K562 (cell line): ENCODE measurements around the gene MXRA7. TPM values are rescaled to one million over a fixed set of nuclear protein-coding genes. Genes with fewer than 3 reads are reported as not detected.

Source experiments
- ATAC-seq: fragments of 200-7000 bp; cut with Tn5 transposase; 3 replicates; pipeline ENCODE4 v1.9.1; 2020; ENCODE audit warnings: moderate library complexity
- BruUV-seq: library from RNA; stranded (reverse); fragments of 400-500 nt; replicated peaks from 2 replicates; lab custom pipeline; 2021; lab: Mats Ljungman, UMichigan
- CTCF ChIA-PET: fragments of 300-600 bp; formaldehyde crosslinking; extraction: SDS; loops from one replicate; lab custom pipeline; 2021; ENCODE audit warnings: low intra/inter-chr PET ratio; lab: Yijun Ruan, JAX
- POLR2A ChIA-PET: fragments of 300-600, 350-650 bp; sonication (Branson Sonifier 250); formaldehyde crosslinking; extraction: SDS; loops from one replicate; lab custom pipeline; 2021; ENCODE audit warnings: antibody characterized with exemption, inconsistent platforms; lab: Yijun Ruan, JAX
- DNase-seq, 4 experiments: peaks; one replicate each; pipeline versions ENCODE4 v3.0.0 to v3.0.0-alpha.2; 2011 to 2018; ENCODE audit warnings: low spot score in 3 of 4, mixed read lengths in 3 of 4; ENCODE audit errors: extremely low read depth in 1 of 4
- FAIRE-seq: peaks from 2 replicates; lab custom pipeline; 2011; peaks lifted over from hg19 to GRCh38; lab: Jason Lieb, UNC
- H2AFZ ChIP-seq: 2 replicates; pipeline ENCODE4 v1.6.0; 2011; ENCODE audit warnings: low read depth, low read length, control low read depth, inconsistent platforms
- H3K27ac ChIP-seq: fragments of 200-600 bp; 3 replicates; pipeline ENCODE4 v1.8.0; 2011; ENCODE audit warnings: low read depth, mild to moderate bottlenecking, control low read depth, inconsistent platforms, low read length, moderate library complexity, mixed read lengths; ENCODE audit errors: extremely low read depth
- H3K27me3 ChIP-seq, 2 experiments: fragments of 300-600 bp in 1 of 2; 2 replicates in 1 of 2; 3 replicates in 1 of 2; pipeline versions ENCODE4 v1.6.0 to v1.8.0; 2011; ENCODE audit warnings: inconsistent platforms in 2 of 2, low read length in 2 of 2, mild to moderate bottlenecking in 1 of 2, mixed read lengths in 1 of 2, moderate library complexity in 1 of 2; ENCODE audit not compliant: control insufficient read depth in 2 of 2, insufficient read depth in 2 of 2
- H3K36me3 ChIP-seq: fragments of 300-600 bp; 3 replicates; pipeline ENCODE4 v1.8.0; 2011; ENCODE audit warnings: mild to moderate bottlenecking, low read length, inconsistent platforms; ENCODE audit not compliant: control insufficient read depth, insufficient read depth
- H3K4me1 ChIP-seq, 2 experiments: fragments of 200-600 bp in 1 of 2; replicated peaks in 1 of 2; 2 replicates in 1 of 2; 3 replicates in 1 of 2; pipeline versions ENCODE4 v1.5.1 to v1.8.0; 2011; ENCODE audit warnings: inconsistent platforms in 2 of 2, low read length in 2 of 2, mild to moderate bottlenecking in 1 of 2, mixed read lengths in 1 of 2, moderate library complexity in 1 of 2; ENCODE audit not compliant: control insufficient read depth in 2 of 2, insufficient read depth in 2 of 2
- H3K4me2 ChIP-seq: 2 replicates; pipeline ENCODE4 v1.6.1; 2011; ENCODE audit warnings: low read length, control low read depth, inconsistent platforms, mixed read lengths; ENCODE audit not compliant: insufficient read depth
- H3K4me3 ChIP-seq: fragments of 200-600 bp; sonication (generic), shearing (Covaris generic); 2 replicates; pipeline ENCODE4 v1.5.1; 2016; ENCODE audit warnings: control low read depth, inconsistent platforms
- H3K79me2 ChIP-seq: fragments of 200-600 bp; 3 replicates; pipeline ENCODE4 v1.8.0; 2011; ENCODE audit warnings: low read length, inconsistent platforms; ENCODE audit not compliant: control insufficient read depth, insufficient read depth
- H3K9ac ChIP-seq, 2 experiments: 2 replicates each; pipeline versions ENCODE4 v1.6.0 to v1.6.1; 2011; ENCODE audit warnings: low read depth in 2 of 2, low read length in 2 of 2, control low read depth in 1 of 2, inconsistent platforms in 1 of 2, mild to moderate bottlenecking in 1 of 2, mixed read lengths in 1 of 2; ENCODE audit not compliant: insufficient read depth in 1 of 2
- H3K9me1 ChIP-seq: one replicate; pipeline ENCODE4 v1.6.0; 2011; ENCODE audit warnings: inconsistent platforms, mild to moderate bottlenecking, low read length, moderate library complexity; ENCODE audit not compliant: control insufficient read depth, insufficient read depth
- H3K9me3 ChIP-seq: replicated peaks from 2 replicates; pipeline ENCODE4 v1.5.1; 2011; ENCODE audit warnings: low read depth, low read length, inconsistent platforms; ENCODE audit not compliant: control insufficient read depth, insufficient read depth
- H4K20me1 ChIP-seq: replicated peaks from 2 replicates; pipeline ENCODE4 v1.6.1; 2011; ENCODE audit warnings: low read length, inconsistent platforms, mixed read lengths; ENCODE audit not compliant: control insufficient read depth, insufficient read depth
- KLF1 ChIP-seq: fragments of 450-650 bp; IDR thresholded peaks from 2 replicates; pipeline ENCODE4 v1.6.1; 2016; ENCODE audit warnings: missing genetic modification characterization, missing compliant biosample characterization
- MTF1 ChIP-seq: fragments of 250-450 bp; sonication (Bioruptor Pico); IDR thresholded peaks from 2 replicates; pipeline ENCODE4 v1.9.0; 2021; ENCODE audit warnings: moderate library complexity, mild to moderate bottlenecking, inconsistent platforms, borderline replicate concordance
- NCOA4 ChIP-seq: fragments of 450-650 bp; IDR thresholded peaks from 2 replicates; pipeline ENCODE4 v1.6.1; 2018; ENCODE audit warnings: mild to moderate bottlenecking; ENCODE audit not compliant: partially characterized antibody
- NR3C1 ChIP-seq: sonication (generic); formaldehyde crosslinking; IDR thresholded peaks from 2 replicates; pipeline ENCODE4 v1.8.1; 2022; ENCODE audit warnings: missing genetic modification reagents
- PHB ChIP-seq: fragments of 250-450 bp; sonication (Bioruptor Pico); IDR thresholded peaks from 2 replicates; pipeline ENCODE4 v1.5.0; 2021
- RAD21 ChIP-seq, 2 experiments: fragments of 250-450 bp in 1 of 2; fragments of 450-650 bp in 1 of 2; sonication (Bioruptor Pico) in 1 of 2; formaldehyde crosslinking in 1 of 2; IDR thresholded peaks in 1 of 2; conservative IDR thresholded peaks in 1 of 2; 2 replicates each; pipeline versions ENCODE4 v1.4.0 to v1.8.0; 2020 to 2022; ENCODE audit warnings: mild to moderate bottlenecking in 2 of 2, moderate library complexity in 1 of 2
- RB1 ChIP-seq: fragments of 450-650 bp; IDR thresholded peaks from 2 replicates; pipeline ENCODE4 v1.6.1; 2017; ENCODE audit warnings: low read depth, mild to moderate bottlenecking
- SP2 ChIP-seq: IDR thresholded peaks from 2 replicates; pipeline ENCODE4 v1.6.1; 2011; ENCODE audit warnings: mild to moderate bottlenecking, low read depth, low read length, moderate library complexity; ENCODE audit not compliant: poor library complexity, severe bottlenecking; ENCODE audit errors: extremely low read depth
- TBL1XR1 ChIP-seq, 2 experiments: IDR thresholded peaks; 2 replicates each; pipeline ENCODE4 v1.6.1; 2012; ENCODE audit warnings: improper control_type of control experiment in 2 of 2, low read length in 2 of 2, mild to moderate bottlenecking in 1 of 2
- TCF3 ChIP-seq: sonication (generic); formaldehyde crosslinking; IDR thresholded peaks from 2 replicates; pipeline ENCODE4 v1.4.0; 2020; ENCODE audit warnings: mild to moderate bottlenecking, missing genetic modification reagents
- TEAD4 ChIP-seq, 2 experiments: sonication (generic) in 1 of 2; formaldehyde crosslinking in 1 of 2; IDR thresholded peaks; 2 replicates each; pipeline versions ENCODE4 v1.6.1 to v1.8.0; 2012 to 2022; ENCODE audit warnings: borderline replicate concordance in 1 of 2, inconsistent platforms in 1 of 2, low read length in 1 of 2, mild to moderate bottlenecking in 1 of 2, missing genetic modification reagents in 1 of 2
- TOE1 ChIP-seq, 2 experiments: fragments of 450-650 bp in 1 of 2; sonication (generic) in 1 of 2; formaldehyde crosslinking in 1 of 2; IDR thresholded peaks; 2 replicates each; pipeline versions ENCODE4 v1.7.1 to v1.8.0; 2016 to 2022; ENCODE audit warnings: borderline replicate concordance in 2 of 2, mild to moderate bottlenecking in 2 of 2, antibody characterized with exemption in 1 of 2, inconsistent platforms in 1 of 2, low read depth in 1 of 2, missing genetic modification reagents in 1 of 2, moderate library complexity in 1 of 2
- U2AF1 ChIP-seq: fragments of 200-400 bp; formaldehyde crosslinking; optimal IDR thresholded peaks from 2 replicates; pipeline ENCODE3; 2017; ENCODE audit warnings: mild to moderate bottlenecking, low read depth, low read length, moderate library complexity
- ZNF324 ChIP-seq: fragments of 250-450 bp; sonication (Bioruptor Pico); IDR thresholded peaks from 2 replicates; pipeline ENCODE4 v1.4.0; 2020; ENCODE audit warnings: mild to moderate bottlenecking
- ZNF561 ChIP-seq: fragments of 450-650 bp; formaldehyde crosslinking; conservative IDR thresholded peaks from 2 replicates; pipeline ENCODE4 v1.4.0; 2020; ENCODE audit warnings: mild to moderate bottlenecking, moderate library complexity
- WGBS: fragments of 100-300 bp; shearing (Covaris generic); methylation state at CpG from one replicate; pipeline ENCODE4 v1.1.6; 2016; ENCODE audit warnings: low coverage, mixed read lengths; ENCODE audit not compliant: insufficient coverage; ENCODE audit errors: missing lambda C conversion rate; 5-methylcytosine and 5-hydroxymethylcytosine counted together
- in situ Hi-C: fragments of 300-500 bp; cut with MboI; formaldehyde crosslinking; loops from 4 replicates; pipeline ENCODE4 v1.15.0; 2018; ENCODE audit warnings: inconsistent platforms, mixed read lengths
- intact Hi-C: fragments of 100-400 bp; cut with micrococcal nuclease; formaldehyde crosslinking; loops from 2 replicates; pipeline ENCODE4 v1.14.2; 2022
- polyA plus RNA-seq, 8 experiments: library from polyadenylated mRNA; depleted of rRNA in 4 of 8; stranded (reverse) in 5 of 8; unstranded in 3 of 8; fragments of >200 nt; fragmentation: Nextera tagmentation in 2 of 8; fragmentation: Illumina TruSeq in 1 of 8; extraction: Ambion mirVana in 2 of 8; extraction: Trizol in 1 of 8; gene quantifications; 2 replicates each; pipeline versions ENCODE4 v1.2.1 to v1.2.3, GENCODE V29; 2011 to 2014; ENCODE audit warnings: inconsistent platforms in 1 of 8, missing spikeins in 1 of 8
- total RNA-seq, 7 experiments: library from RNA; depleted of rRNA in 6 of 7; stranded (reverse); fragments of >200 nt in 6 of 7; fragmentation: Illumina TruSeq in 2 of 7; extraction: Trizol in 2 of 7; gene quantifications; 2 replicates each; pipeline versions ENCODE4 v1.2.1 to v1.2.3, GENCODE V29; 2011 to 2021; ENCODE audit warnings: low replicate concordance in 1 of 7
- TF ChIP-seq, protein P1 (sequence below): fragments of 450-650 bp; formaldehyde crosslinking; IDR thresholded peaks from 2 replicates; pipeline ENCODE4 v1.4.0; 2020; ENCODE audit warnings: mild to moderate bottlenecking, mixed read lengths
- TF ChIP-seq, protein P2 (sequence below): sonication (generic); IDR thresholded peaks from 2 replicates; pipeline ENCODE4 v1.6.1; 2016

Gene MXRA7
- total and polyA plus RNA-seq, 9 of the 15 experiments (the other 6 are each of a cell fraction or from before 2014, with no cell fraction given), result 2.6 to 38.4 (median 14.3) TPM

DNA sequence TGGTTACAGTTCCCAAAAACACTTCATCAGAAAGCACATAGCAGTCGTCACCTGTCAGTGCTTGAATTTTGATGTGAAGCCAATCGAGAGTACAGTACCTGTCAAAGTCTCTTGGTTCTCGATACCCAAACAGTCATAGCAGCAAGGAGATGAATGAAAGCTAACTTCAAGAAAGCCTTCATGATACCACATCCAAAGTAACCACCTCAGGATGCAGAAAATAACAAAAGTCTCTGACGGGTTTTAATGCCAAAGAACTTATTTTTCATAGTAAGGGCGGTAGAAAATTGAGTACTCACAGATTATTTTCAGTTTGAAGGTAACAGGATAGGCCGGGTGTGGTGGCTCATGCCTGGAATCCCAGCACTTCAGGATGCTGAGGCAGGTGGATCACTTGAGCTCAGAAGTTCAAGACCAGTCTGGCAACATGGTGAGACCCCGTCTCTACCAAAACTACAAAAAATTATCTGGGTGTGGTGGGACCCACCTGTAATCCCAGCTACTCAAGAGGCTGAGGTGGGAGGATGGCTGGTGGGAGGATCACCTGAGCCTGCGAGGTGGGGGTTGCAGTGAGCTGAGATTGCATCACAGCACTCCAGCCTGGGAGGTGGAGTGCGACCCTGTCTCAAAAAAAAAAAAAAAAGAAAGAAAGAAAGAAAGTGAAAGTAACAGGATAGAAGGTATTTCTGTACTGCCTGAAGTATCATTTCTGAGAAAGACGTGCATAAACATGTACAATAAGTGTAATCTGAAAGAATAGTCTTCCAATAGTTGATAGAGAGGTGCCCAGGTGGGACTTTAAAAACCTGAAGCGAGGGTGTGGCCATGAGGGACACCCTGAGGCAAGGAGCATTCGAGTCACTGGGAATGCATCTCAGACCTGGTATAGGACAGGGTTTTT is 42.5 kb upstream of the MXRA7 start (continued):
- TF ChIP-seq, protein P1, sequence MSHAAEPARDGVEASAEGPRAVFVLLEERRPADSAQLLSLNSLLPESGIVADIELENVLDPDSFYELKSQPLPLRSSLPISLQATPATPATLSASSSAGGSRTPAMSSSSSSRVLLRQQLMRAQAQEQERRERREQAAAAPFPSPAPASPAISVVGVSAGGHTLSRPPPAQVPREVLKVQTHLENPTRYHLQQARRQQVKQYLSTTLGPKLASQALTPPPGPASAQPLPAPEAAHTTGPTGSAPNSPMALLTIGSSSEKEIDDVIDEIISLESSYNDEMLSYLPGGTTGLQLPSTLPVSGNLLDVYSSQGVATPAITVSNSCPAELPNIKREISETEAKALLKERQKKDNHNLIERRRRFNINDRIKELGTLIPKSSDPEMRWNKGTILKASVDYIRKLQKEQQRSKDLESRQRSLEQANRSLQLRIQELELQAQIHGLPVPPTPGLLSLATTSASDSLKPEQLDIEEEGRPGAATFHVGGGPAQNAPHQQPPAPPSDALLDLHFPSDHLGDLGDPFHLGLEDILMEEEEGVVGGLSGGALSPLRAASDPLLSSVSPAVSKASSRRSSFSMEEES (CRISPR knock-in tag), result no peak
- TF ChIP-seq SP2 (no peak), KLF1 (no peak), U2AF1 (no peak), PHB (CRISPR knock-in tag) (no peak), ZNF561 (CRISPR knock-in tag) (no peak)

DNA sequence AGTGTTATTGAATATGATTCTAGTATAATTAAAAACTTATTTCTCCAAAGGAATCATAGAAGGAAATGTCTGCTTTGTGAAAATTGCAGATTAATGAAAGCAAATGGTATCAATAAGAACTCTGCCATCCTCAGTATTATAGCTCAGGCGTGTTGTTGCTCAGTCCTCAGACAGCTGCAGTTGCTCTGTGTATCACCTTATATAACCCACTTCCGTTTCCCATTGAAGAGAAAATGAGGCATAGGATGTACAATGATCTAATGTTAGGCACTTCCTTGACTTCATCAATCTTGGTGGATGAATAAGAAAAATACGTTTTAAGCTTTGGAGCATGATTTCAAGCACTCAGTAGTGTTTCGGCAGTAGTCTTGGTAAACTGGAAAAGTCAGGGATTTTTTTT is 41.2 kb upstream of the MXRA7 start:
- ChIA-PET POLR2A (no interaction called here), CTCF (no interaction called here)
- Histone ChIP-seq H3K36me3 (peaks cover 27% of the 10 kb centered on the region; the same call in 2 of the 3 replicates), H3K79me2 (no peaks in the 10 kb centered on the region), H4K20me1 (no peaks in the 10 kb centered on the region), H3K4me2 (no peak overlapping the region), H3K27me3 (no peaks in the 10 kb centered on the region), H3K4me3 (no peak overlapping the region), H3K9ac (no peak overlapping the region), H3K9me3 (no peaks in the 10 kb centered on the region), H3K4me1 (no peaks in the 10 kb centered on the region; a peak in 2 of 5 replicates), H2AFZ (no peak overlapping the region), H3K27ac (no peak overlapping the region), H3K9me1 (no peaks in the 10 kb centered on the region)
- intact Hi-C loops, result no loop called here
- 92% methylated on average over 4 of the region's 4 CpGs for WGBS
- FAIRE-seq (no peak), DNase-seq (no peak), ATAC-seq (no peak)
- no TSS peak for BruUV-seq
- in situ Hi-C loops, result no loop called here
- TF ChIP-seq, protein P2, sequence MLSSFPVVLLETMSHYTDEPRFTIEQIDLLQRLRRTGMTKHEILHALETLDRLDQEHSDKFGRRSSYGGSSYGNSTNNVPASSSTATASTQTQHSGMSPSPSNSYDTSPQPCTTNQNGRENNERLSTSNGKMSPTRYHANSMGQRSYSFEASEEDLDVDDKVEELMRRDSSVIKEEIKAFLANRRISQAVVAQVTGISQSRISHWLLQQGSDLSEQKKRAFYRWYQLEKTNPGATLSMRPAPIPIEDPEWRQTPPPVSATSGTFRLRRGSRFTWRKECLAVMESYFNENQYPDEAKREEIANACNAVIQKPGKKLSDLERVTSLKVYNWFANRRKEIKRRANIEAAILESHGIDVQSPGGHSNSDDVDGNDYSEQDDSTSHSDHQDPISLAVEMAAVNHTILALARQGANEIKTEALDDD, result no peak
- no peak for TF ChIP-seq TOE1 (IDR thresholded peaks at IDR 0.05; ENCODE audit: borderline replicate concordance)
- no peak for TF ChIP-seq TOE1 (CRISPR knock-in tag; IDR thresholded peaks at IDR 0.05; ENCODE audit: borderline replicate concordance, low read depth)
- TF ChIP-seq NCOA4, result no peak
- TF ChIP-seq ZNF324 (CRISPR knock-in tag), result no peak
- no peak for TF ChIP-seq NR3C1
- no peak for TF ChIP-seq TBL1XR1 (IDR thresholded peaks at IDR 0.05; ENCODE audit: low read length in 2 of 2)
- TF ChIP-seq RB1, result no peak
- no peak for TF ChIP-seq MTF1 (CRISPR knock-in tag)
- TF ChIP-seq TEAD4 (IDR thresholded peaks at IDR 0.05; ENCODE audit: low read length), result no peak
- TF ChIP-seq TEAD4 (CRISPR knock-in tag; IDR thresholded peaks at IDR 0.05; ENCODE audit: borderline replicate concordance), result no peak
- TF ChIP-seq RAD21 (CRISPR knock-in tag; conservative IDR thresholded peaks at IDR 0.05 in 1 of 2, IDR thresholded peaks at IDR 0.05 in 1 of 2), result no peak
- TF ChIP-seq TCF3 (CRISPR knock-in tag), result no peak
